Calu3 (cell line): ENCODE results near the gene CSF1R. TPM values are rescaled to one million over a fixed set of nuclear protein-coding genes. Genes with fewer than 3 reads are reported as not detected.

ENCODE experiments used
- BruUV-seq: library from RNA; stranded (reverse); fragments of 400-500 nt; replicated peaks from 2 replicates; lab custom pipeline; 2021; lab: Mats Ljungman, UMichigan
- CTCF ChIA-PET: fragments of 300-600 bp; sonication (Branson Sonifier 250); formaldehyde crosslinking; loops from one replicate; lab custom pipeline; 2022; ENCODE audit warnings: antibody characterized with exemption; lab: Charles Lee
- DNase-seq: peaks from one replicate; pipeline ENCODE4 v3.0.0; 2022
- H3K27ac Mint-ChIP-seq: one replicate; pipeline ENCODE4 v1.8.0; 2022; ENCODE audit warnings: mixed read lengths; ENCODE audit not compliant: unreplicated experiment
- H3K27me3 Mint-ChIP-seq: one replicate; pipeline ENCODE4 v1.8.0; 2022; ENCODE audit warnings: mixed read lengths; ENCODE audit not compliant: unreplicated experiment
- H3K36me3 Mint-ChIP-seq: one replicate; pipeline ENCODE4 v1.8.0; 2022; ENCODE audit warnings: mild to moderate bottlenecking, moderate library complexity, mixed read lengths; ENCODE audit not compliant: insufficient read depth, unreplicated experiment
- H3K4me1 Mint-ChIP-seq: one replicate; pipeline ENCODE4 v1.8.0; 2022; ENCODE audit warnings: mild to moderate bottlenecking, low read depth, mixed read lengths; ENCODE audit not compliant: unreplicated experiment
- H3K4me3 Mint-ChIP-seq: one replicate; pipeline ENCODE4 v1.8.0; 2022; ENCODE audit warnings: mild to moderate bottlenecking, low read depth, moderate library complexity, mixed read lengths; ENCODE audit not compliant: unreplicated experiment
- H3K9me3 Mint-ChIP-seq: one replicate; pipeline ENCODE4 v1.8.0; 2022; ENCODE audit warnings: low read depth, mixed read lengths; ENCODE audit not compliant: unreplicated experiment
- intact Hi-C: fragments of 100-400 bp; cut with micrococcal nuclease; formaldehyde crosslinking; loops from one replicate; pipeline ENCODE4 v1.10.0; 2022; ENCODE audit not compliant: unreplicated experiment
- total RNA-seq: library from RNA; stranded (reverse); gene quantifications from 2 replicates; pipeline ENCODE4 v1.2.3, GENCODE V29; 2022
- TF ChIP-seq, protein P1 (sequence below): fragments of 200-600 bp; IDR thresholded peaks from one replicate; pipeline ENCODE4 v1.8.0; 2022; ENCODE audit warnings: antibody characterized with exemption; ENCODE audit not compliant: unreplicated experiment

The CSF1R gene
- total RNA-seq, 1 experiment from 2014 or later = not detected

DNA sequence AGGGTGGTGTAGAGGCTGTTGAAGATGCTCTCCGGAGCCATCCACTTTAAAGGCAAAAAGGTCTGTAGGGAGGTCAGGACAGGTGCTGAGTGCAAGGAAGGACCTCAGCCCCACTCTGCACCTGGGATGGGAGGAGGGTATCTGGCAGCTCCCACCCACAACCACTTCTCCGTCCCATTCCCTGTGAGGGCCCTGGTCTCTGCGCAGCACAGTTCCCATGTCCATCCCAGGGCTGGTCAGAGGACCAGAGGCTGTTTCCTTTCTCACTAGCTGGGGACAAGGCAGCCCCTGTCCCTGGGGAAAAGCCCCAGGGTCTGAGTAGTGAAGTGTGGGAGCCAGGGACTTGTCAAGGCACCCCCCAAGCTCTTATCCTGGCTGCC, 33.7 kb upstream of the CSF1R start:
- intact Hi-C loops = no loop called here

DNA sequence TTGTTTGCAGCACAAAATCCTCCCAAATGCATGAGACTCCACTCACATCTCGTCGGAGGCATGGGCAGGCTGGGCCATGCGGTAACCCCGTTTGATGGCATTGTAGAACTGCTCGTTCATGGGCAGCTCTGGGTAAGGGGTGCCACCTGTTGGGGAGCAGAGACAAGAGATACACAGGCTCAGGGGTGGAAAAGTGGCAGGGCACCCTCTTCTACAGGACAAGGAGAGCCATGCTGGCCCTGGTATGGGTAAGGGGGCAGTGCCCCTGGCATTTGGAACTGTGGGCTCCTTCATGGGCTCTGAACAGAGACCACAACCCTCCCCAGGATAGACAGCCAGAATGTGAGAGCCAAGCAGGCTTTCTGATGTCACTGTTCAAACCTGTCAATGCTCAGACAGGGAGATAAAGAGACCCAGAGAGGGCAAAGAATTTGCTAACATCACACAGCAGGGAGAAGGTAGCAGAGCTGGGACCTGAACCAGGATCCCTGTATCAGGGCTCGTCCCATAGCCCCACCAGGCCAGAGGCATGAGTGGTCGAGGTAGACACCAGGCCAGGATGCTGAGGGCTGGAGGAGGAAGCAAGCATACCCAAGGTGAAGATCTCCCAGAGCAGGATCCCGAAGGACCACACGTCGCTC, 33.2 kb upstream of the CSF1R start:
- Mint-ChIP-seq H3K4me3 (no peak overlapping the region), H3K27me3 (peaks cover 32% of the 10 kb centered on the region), H3K4me1 (peaks cover 9% of the 10 kb centered on the region), H3K27ac (no peak overlapping the region), H3K9me3 (no peaks in the 10 kb centered on the region), H3K36me3 (no peaks in the 10 kb centered on the region)
- intact Hi-C loops = no loop called here
- BruUV-seq = no TSS peak
- CTCF ChIA-PET = interaction anchor here (1.3 kb wide), 1 partner anchor 10 kb away, joined by 4 read pairs; no protein-coding TSS in a partner anchor
- no peak for DNase-seq
- TF ChIP-seq, protein P1, sequence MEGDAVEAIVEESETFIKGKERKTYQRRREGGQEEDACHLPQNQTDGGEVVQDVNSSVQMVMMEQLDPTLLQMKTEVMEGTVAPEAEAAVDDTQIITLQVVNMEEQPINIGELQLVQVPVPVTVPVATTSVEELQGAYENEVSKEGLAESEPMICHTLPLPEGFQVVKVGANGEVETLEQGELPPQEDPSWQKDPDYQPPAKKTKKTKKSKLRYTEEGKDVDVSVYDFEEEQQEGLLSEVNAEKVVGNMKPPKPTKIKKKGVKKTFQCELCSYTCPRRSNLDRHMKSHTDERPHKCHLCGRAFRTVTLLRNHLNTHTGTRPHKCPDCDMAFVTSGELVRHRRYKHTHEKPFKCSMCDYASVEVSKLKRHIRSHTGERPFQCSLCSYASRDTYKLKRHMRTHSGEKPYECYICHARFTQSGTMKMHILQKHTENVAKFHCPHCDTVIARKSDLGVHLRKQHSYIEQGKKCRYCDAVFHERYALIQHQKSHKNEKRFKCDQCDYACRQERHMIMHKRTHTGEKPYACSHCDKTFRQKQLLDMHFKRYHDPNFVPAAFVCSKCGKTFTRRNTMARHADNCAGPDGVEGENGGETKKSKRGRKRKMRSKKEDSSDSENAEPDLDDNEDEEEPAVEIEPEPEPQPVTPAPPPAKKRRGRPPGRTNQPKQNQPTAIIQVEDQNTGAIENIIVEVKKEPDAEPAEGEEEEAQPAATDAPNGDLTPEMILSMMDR = no peak

More for the DNA sequence above, 33.7 kb upstream of the CSF1R start:
- DNase-seq = no peak
- peaks cover 32% of the 10 kb centered on the region for H3K27me3 Mint-ChIP-seq
- CTCF ChIA-PET = interaction anchor here (2.0 kb wide), 1 partner anchor 15 kb away, joined by 4 read pairs; no protein-coding TSS in a partner anchor
- H3K27ac Mint-ChIP-seq = no peak overlapping the region
- no TSS peak for BruUV-seq
- no peaks in the 10 kb centered on the region for H3K9me3 Mint-ChIP-seq
- peaks cover 9% of the 10 kb centered on the region for H3K4me1 Mint-ChIP-seq
- TF ChIP-seq, protein P1 = no peak
- H3K36me3 Mint-ChIP-seq = no peaks in the 10 kb centered on the region
- no peak overlapping the region for H3K4me3 Mint-ChIP-seq

DNA sequence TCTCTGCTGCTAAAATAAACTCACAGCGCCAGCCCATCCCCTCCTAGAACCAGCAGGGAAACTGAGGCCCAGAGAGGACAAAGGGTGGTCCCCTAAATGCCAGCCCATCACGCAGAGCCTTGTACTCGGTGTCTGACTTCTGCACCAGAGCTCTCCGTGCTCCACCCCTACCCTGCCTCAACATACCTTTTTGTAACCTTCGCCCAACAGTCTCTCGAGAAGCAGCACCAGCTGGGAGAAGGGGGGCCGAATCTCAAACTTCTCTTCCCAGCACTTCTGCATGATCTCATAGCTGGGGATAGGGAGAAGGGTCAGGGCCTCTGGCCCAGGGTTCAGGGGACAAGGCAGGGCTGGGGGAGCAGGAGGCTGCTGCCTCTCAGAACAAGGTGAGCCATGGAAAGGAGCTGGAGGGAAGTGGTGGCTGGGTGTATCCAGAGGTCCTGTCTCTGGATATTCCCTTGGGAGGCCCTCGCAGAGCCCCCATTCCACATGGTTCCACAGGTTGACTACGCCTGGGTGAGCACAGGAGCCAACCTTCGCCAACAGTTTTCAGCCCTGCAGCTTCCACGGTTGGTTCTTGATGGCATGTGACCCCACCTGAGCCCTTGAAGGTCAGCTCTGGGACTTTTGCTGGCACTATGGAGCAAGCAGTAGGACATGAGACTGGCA, 32.3 kb upstream of the CSF1R start:
- Mint-ChIP-seq H3K27me3 (peaks cover 32% of the 10 kb centered on the region), H3K9me3 (no peaks in the 10 kb centered on the region), H3K27ac (no peak overlapping the region), H3K36me3 (no peaks in the 10 kb centered on the region), H3K4me3 (no peak overlapping the region), H3K4me1 (peaks cover 9% of the 10 kb centered on the region)
- DNase-seq = no peak
- TF ChIP-seq, protein P1 = no peak
- no TSS peak for BruUV-seq
- intact Hi-C loops = no loop called here
- CTCF ChIA-PET = interaction anchor here (1.3 kb wide), 1 partner anchor 9 kb away, joined by 4 read pairs; no protein-coding TSS in a partner anchor

DNA sequence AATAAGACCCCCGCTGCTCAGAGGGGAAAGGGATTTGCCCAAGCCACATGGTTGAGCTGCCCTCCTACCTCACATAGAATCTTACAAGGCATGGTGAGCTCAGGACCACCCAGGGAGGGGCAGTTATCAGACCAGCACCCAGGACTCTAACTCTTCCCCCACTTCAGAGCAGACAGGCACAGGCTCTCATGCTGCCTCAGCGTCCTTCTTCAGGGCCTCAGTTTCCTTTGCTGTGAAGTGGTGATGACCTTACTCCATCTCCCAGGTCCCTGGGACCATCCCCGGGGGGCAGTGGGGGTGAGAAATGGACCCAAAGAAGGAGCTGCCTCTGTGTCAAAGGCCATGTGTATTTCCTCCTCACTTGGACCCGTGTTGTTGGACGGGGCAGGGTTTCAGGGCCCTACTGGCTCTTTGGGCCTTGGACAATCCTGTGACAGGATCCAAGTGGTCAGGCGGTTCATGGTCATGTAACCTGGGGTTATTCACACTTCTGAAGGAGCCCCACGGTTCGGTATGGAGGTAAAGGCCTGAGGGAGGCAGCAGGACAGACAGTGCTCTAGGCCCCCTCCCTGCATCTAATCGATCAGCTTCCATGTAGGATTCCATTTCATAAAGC, 31.7 kb upstream of the CSF1R start:
- Mint-ChIP-seq H3K36me3 (no peaks in the 10 kb centered on the region), H3K4me3 (no peak overlapping the region), H3K27ac (no peak overlapping the region), H3K27me3 (peaks cover 32% of the 10 kb centered on the region), H3K9me3 (no peaks in the 10 kb centered on the region), H3K4me1 (peaks cover 14% of the 10 kb centered on the region)
- CTCF ChIA-PET = interaction anchor here (1.3 to 1.5 kb wide), 2 partner anchors 8 to 13 kb away, joined by 4 to 6 read pairs; no protein-coding TSS in a partner anchor
- no TSS peak for BruUV-seq
- TF ChIP-seq, protein P1 = no peak
- DNase-seq = no peak
- intact Hi-C loops = no loop called here
